Immature natural killer cell (primary cell): ENCODE measurements around the gene MRPL45. TPM values are rescaled to one million over a fixed set of nuclear protein-coding genes. Genes with fewer than 3 reads are reported as not detected.
A peak's percentile ranks its signal among the peaks of the same experiment; 100 is the strongest.

Source experiments
- DNase-seq, 3 donors: peaks; one replicate each; pipeline ENCODE4 v3.0.0; 2022; ENCODE audit warnings: mixed read lengths in 1 of 3
- H3K27ac Mint-ChIP-seq, 6 donors: one replicate each; pipeline ENCODE4 v1.8.0; 2020; ENCODE audit warnings: mixed read lengths in 6 of 6, mild to moderate bottlenecking in 5 of 6, inconsistent platforms in 4 of 6, moderate library complexity in 3 of 6
- H3K27me3 Mint-ChIP-seq, 3 donors: one replicate each; pipeline ENCODE4 v1.8.0; 2020 to 2021; ENCODE audit warnings: low read depth in 3 of 3, mild to moderate bottlenecking in 3 of 3, mixed read lengths in 3 of 3, moderate library complexity in 3 of 3, inconsistent platforms in 1 of 3
- H3K36me3 Mint-ChIP-seq, 3 donors: one replicate each; pipeline ENCODE4 v1.8.0; 2020; ENCODE audit warnings: mixed read lengths in 3 of 3, inconsistent platforms in 2 of 3, mild to moderate bottlenecking in 2 of 3
- H3K4me1 Mint-ChIP-seq, 2 donors: one replicate each; pipeline ENCODE4 v1.8.0; 2020; ENCODE audit warnings: inconsistent platforms in 2 of 2, mild to moderate bottlenecking in 2 of 2, mixed read lengths in 2 of 2, moderate library complexity in 1 of 2
- H3K4me3 Mint-ChIP-seq, 5 donors: one replicate each; pipeline ENCODE4 v1.8.0; 2020; ENCODE audit warnings: mild to moderate bottlenecking in 5 of 5, mixed read lengths in 5 of 5, inconsistent platforms in 3 of 5, moderate library complexity in 3 of 5
- H3K9me3 Mint-ChIP-seq, 6 donors: one replicate each; pipeline ENCODE4 v1.8.0; 2020; ENCODE audit warnings: mild to moderate bottlenecking in 6 of 6, mixed read lengths in 6 of 6, inconsistent platforms in 4 of 6, moderate library complexity in 3 of 6
- polyA plus RNA-seq, 3 donors: library from polyadenylated mRNA; unstranded; fragments of 300-500 nt; fragmentation: Illumina TruSeq; gene quantifications; one replicate each; pipeline ENCODE4 v1.2.3, GENCODE V29; 2021

Gene MRPL45
- polyA plus RNA-seq, 3 donors from 2014 or later: 18.4 to 27.8 (median 26.6) TPM

DNA sequence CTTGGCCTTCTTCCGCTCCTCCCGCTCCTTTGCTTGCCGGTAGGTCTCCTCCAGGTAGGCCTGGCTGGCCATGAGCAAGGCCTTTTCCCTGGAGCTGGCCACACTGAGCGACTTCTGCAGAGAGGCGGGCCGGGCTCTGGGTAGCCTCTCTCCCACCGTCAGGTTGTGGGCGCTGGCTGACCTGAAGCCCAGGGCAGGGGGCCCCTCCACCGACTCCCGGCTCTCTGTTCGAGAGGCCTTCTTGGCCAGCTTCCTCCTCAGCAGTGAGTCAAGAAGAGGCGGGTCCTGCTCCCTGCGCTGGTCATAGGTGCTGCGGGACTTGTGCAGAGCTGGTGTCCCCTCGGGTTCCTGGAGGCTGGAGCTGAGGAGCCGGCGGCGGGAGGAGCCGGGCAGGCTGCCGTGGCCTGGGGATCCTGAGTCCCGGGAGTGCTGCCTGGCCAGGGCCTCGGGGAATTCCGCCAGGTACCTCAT, 34.0 kb downstream of the MRPL45 start:
- peaks cover 3 to 18% (median 4%) of the 10 kb centered on the region in 3 donors for H3K27me3 Mint-ChIP-seq
- H3K4me1 Mint-ChIP-seq: no peaks in the 10 kb centered on the region
- no peak overlapping the region for H3K27ac Mint-ChIP-seq
- no peak for DNase-seq
- H3K36me3 Mint-ChIP-seq: peaks cover 0 to 4% (median 0%) of the 10 kb centered on the region in 3 donors
- H3K4me3 Mint-ChIP-seq: no peak overlapping the region
- no peaks in the 10 kb centered on the region for H3K9me3 Mint-ChIP-seq

- DNase-seq: no peak
Observed at GRCh38 chr17:38332735-38333134, 35.8 kb downstream of the MRPL45 start.

GRCh38 chr17:38333635-38334295, 36.8 kb downstream of the MRPL45 start:
- Mint-ChIP-seq H3K27me3 (peaks cover 3 to 16% (median 4%) of the 10 kb centered on the region in 3 donors), H3K36me3 (no peaks in the 10 kb centered on the region)

More at GRCh38 chr17:38332735-38333134, 35.8 kb downstream of the MRPL45 start:
- no peaks in the 10 kb centered on the region for H3K9me3 Mint-ChIP-seq
- H3K36me3 Mint-ChIP-seq: peaks cover 0 to 4% (median 0%) of the 10 kb centered on the region in 3 donors
- H3K27me3 Mint-ChIP-seq: peaks cover 3 to 18% (median 4%) of the 10 kb centered on the region in 3 donors
- no peaks in the 10 kb centered on the region for H3K4me1 Mint-ChIP-seq
- no peak overlapping the region for H3K4me3 Mint-ChIP-seq
- H3K27ac Mint-ChIP-seq: no peak overlapping the region

GRCh38 chr17:38334480-38335364, 37.8 kb downstream of the MRPL45 start:
- Mint-ChIP-seq H3K27ac (no peak overlapping the region), H3K27me3 (peaks cover 1 to 16% (median 6%) of the 10 kb centered on the region in 3 donors), H3K36me3 (no peaks in the 10 kb centered on the region), H3K4me1 (no peaks in the 10 kb centered on the region), H3K4me3 (no peak overlapping the region), H3K9me3 (no peaks in the 10 kb centered on the region)
- no peak for DNase-seq

More at GRCh38 chr17:38333635-38334295, 36.8 kb downstream of the MRPL45 start:
- Mint-ChIP-seq H3K4me1 (no peaks in the 10 kb centered on the region), H3K9me3 (no peaks in the 10 kb centered on the region), H3K27ac (no peak overlapping the region), H3K4me3 (no peak overlapping the region)
- peak in 1 of 3 donors; percentile 10 for DNase-seq

- Mint-ChIP-seq H3K4me3 (no peak overlapping the region), H3K27me3 (peaks cover 1 to 8% (median 6%) of the 10 kb centered on the region in 3 donors), H3K9me3 (no peaks in the 10 kb centered on the region), H3K4me1 (no peaks in the 10 kb centered on the region), H3K36me3 (no peaks in the 10 kb centered on the region), H3K27ac (no peak overlapping the region)
- DNase-seq: no peak
Observed at GRCh38 chr17:38336838-38337237, 39.9 kb downstream of the MRPL45 start.

GRCh38 chr17:38338053-38338452, 41.1 kb downstream of the MRPL45 start:
- H3K4me1 Mint-ChIP-seq: no peaks in the 10 kb centered on the region
- H3K4me3 Mint-ChIP-seq: no peak overlapping the region
- no peaks in the 10 kb centered on the region for H3K9me3 Mint-ChIP-seq
- no peak overlapping the region for H3K27ac Mint-ChIP-seq
- no peaks in the 10 kb centered on the region for H3K36me3 Mint-ChIP-seq
- no peak for DNase-seq
- H3K27me3 Mint-ChIP-seq: peaks cover 1 to 8% (median 4%) of the 10 kb centered on the region in 3 donors

- peaks cover 1 to 8% (median 4%) of the 10 kb centered on the region in 3 donors for H3K27me3 Mint-ChIP-seq
- no peaks in the 10 kb centered on the region for H3K36me3 Mint-ChIP-seq
- DNase-seq: no peak
- no peak overlapping the region for H3K4me3 Mint-ChIP-seq
- H3K4me1 Mint-ChIP-seq: no peaks in the 10 kb centered on the region
- H3K27ac Mint-ChIP-seq: no peak overlapping the region
- H3K9me3 Mint-ChIP-seq: no peaks in the 10 kb centered on the region
Observed at GRCh38 chr17:38338535-38338934, 41.6 kb downstream of the MRPL45 start.

- DNase-seq: no peak
- H3K4me1 Mint-ChIP-seq: no peaks in the 10 kb centered on the region
- H3K4me3 Mint-ChIP-seq: no peak overlapping the region
- H3K36me3 Mint-ChIP-seq: no peaks in the 10 kb centered on the region
- peaks cover 0 to 7% (median 5%) of the 10 kb centered on the region in 3 donors for H3K27me3 Mint-ChIP-seq
- H3K9me3 Mint-ChIP-seq: no peaks in the 10 kb centered on the region
- no peak overlapping the region for H3K27ac Mint-ChIP-seq
Observed at GRCh38 chr17:38339891-38340290, 42.9 kb downstream of the MRPL45 start.

DNA sequence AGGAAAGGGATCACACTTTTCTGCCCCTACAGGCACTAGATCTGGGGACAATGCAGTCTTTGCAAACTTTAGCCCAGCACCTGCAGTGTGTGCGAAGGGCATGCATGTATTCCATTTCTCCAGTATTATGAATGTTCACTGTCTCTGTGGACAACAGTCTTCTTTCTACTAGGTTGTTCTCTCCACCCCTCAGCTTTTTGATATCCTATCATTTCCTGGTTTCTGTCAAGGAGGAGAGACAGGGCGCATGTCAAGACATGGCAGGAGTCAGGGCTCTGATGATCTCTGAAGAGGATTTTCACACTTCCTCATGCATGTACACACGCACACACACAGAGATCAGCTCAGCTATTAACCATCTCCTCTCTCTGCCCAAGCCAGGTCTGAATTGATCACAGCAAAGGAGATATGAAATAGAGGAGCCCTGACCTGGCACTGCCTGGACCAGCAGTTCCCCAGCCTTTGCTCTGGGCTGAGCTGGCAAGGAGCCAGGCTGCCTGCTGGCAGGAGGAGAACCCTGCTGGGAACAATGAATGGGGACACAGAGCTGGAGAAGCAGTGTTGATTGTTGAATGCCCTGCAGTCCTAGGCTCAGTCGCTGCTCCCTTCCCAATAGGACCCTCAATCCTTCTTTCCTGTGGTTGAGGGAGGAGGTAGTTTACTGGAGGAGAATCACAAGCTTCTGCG, 44.2 kb downstream of the MRPL45 start:
- Mint-ChIP-seq H3K9me3 (no peaks in the 10 kb centered on the region), H3K27me3 (peaks cover 0 to 10% (median 4%) of the 10 kb centered on the region in 3 donors), H3K27ac (no peak overlapping the region), H3K4me1 (no peaks in the 10 kb centered on the region), H3K36me3 (no peaks in the 10 kb centered on the region), H3K4me3 (no peak overlapping the region)
- DNase-seq: no peak

- H3K9me3 Mint-ChIP-seq: no peaks in the 10 kb centered on the region
- no peaks in the 10 kb centered on the region for H3K36me3 Mint-ChIP-seq
- no peak overlapping the region for H3K4me3 Mint-ChIP-seq
- no peak for DNase-seq
- H3K27ac Mint-ChIP-seq: no peak overlapping the region
- peaks cover 0 to 7% (median 4%) of the 10 kb centered on the region in 3 donors for H3K27me3 Mint-ChIP-seq
- no peaks in the 10 kb centered on the region for H3K4me1 Mint-ChIP-seq
Observed at GRCh38 chr17:38342886-38343607, 46.1 kb downstream of the MRPL45 start.

DNA sequence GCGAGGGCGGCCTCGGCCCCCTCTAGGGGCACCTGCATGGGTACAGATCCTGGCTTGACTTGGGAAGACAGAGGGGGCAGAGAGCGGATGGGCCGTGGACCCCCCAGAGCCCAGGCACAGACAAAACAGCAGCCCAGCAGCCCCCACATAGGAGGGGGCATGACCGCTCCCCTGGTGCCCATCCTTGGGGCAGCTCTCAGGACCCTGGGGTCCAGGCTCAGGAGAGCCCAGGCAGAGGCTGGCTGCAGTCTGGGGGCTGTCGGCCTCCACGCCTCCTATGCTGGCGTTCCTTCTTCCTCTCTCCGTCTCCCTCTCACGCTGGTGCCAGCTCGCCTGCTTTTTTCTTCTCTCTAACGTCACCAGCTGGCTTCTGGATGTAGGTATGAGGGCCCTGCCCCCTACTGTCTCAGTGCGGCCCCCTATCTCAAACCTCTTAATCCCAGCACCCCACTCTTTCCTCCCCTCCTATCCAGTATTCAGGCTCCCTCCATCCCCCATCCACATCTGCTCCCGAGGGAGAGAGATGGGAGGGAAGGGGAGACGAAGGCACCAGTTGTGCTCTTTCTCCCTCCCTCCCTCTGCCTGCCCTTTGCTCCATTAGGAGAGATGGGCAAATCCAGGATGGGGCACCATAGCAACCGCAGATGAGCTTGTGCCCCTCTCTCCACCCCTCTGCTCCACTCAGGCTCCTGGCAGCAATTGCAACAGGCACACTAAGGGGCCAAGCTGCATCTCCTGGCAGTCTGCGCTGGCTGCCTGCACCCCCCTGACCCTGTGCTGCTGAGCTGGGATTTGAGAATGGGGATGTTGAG, 46.8 kb downstream of the MRPL45 start, which contains the start of gene GPR179:
Gene GPR179 (minus strand): TSS at position 349 of the 812 bp plus-strand sequence. CDS start 167 bp downstream, at position 182.
- no peak within 1 kb of the TSS for H3K4me3 Mint-ChIP-seq
- H3K27me3 Mint-ChIP-seq: peaks cover 0 to 7% (median 4%) of the 10 kb centered on the region in 3 donors
- DNase-seq: no peak
- no peaks in the 10 kb centered on the region for H3K36me3 Mint-ChIP-seq
- no peaks in the 10 kb centered on the region for H3K9me3 Mint-ChIP-seq
- H3K27ac Mint-ChIP-seq: no peak within 1 kb of the TSS
- H3K4me1 Mint-ChIP-seq: peaks cover 0 to under 1% of the 10 kb centered on the region in 2 donors

- no peak overlapping the region for H3K4me3 Mint-ChIP-seq
- H3K4me1 Mint-ChIP-seq: peaks cover 3 to 5% of the 10 kb centered on the region in 2 donors
- DNase-seq: no peak
- no peak overlapping the region for H3K27ac Mint-ChIP-seq
- no peaks in the 10 kb centered on the region for H3K36me3 Mint-ChIP-seq
- H3K9me3 Mint-ChIP-seq: no peaks in the 10 kb centered on the region
- peaks cover 0 to 7% (median 2%) of the 10 kb centered on the region in 3 donors for H3K27me3 Mint-ChIP-seq
Observed at GRCh38 chr17:38344420-38344745, 47.4 kb downstream of the MRPL45 start.
